Raji (cell line): ENCODE results near the gene DTNBP1.

Experiments used
- POLR2A ChIP-seq: IDR thresholded peaks from 2 replicates; pipeline ENCODE4 v1.6.1; 2011; ENCODE audit warnings: low read depth, low read length, control low read depth; ENCODE audit not compliant: insufficient read depth

The DTNBP1 gene

DNA sequence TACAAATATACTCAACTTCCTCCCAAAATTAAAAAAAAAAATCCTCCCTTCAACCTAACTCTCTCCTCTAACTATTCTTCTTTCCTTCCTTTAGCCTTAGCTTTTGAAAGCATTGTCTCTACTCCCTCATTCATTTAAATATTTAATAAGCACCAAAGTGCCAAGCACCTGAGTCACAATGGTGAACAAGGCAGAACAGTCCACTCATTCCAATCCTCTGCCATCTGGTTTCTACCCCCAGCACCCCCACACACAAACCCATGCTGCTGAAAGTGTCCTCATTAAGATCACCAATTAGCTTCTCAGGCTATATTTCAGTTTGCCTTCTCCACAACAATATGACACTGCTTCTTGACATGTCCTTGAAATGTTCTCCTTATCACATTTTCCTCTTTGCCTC lies 76.3 kb downstream of the DTNBP1 start:
- no peak for TF ChIP-seq POLR2A

DNA sequence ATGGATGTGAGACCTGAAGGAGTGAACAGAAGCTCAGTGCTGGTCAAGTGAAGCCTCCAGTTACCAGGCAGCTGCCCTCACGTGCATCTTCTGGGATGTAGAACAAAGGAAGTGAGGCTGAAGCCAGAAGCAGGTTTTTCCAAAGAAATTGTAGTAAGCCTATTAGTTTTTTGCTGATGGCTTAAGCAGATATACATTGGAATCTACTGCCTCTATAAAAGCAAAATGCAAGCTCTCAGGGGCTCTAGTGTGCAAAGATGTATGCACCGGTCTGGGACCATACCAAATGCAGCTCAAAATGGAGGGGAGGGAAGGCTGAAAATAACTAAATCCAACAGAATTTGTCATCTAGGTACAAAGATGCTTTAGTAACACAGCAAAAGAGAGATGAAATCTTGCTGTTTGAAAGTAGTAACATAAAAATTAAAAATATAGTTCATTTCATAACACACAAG lies 77.0 kb downstream of the DTNBP1 start:
- no peak for TF ChIP-seq POLR2A

GRCh38 chr6:15582499-15582898 lies 80.3 kb downstream of the DTNBP1 start:
- no peak for TF ChIP-seq POLR2A

DNA sequence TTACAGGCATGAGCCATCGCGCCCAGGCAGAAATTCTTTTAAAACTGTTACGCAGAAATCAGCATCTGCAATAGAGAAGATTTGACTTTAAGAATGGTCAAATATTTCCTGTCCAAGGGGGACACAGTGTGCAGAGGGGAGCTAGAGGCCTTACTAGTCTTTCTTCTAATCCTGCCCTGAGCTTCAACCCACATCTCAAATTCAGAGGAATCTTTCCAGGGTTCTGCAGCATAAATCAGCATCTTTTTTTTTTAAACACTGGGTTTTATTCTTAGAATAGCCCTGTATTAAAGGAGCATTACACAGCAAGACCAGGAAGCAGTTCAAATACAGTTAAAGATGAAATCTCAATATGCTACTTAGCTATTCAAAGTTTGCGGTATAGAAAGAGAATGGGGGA lies 81.1 kb downstream of the DTNBP1 start:
- no peak for TF ChIP-seq POLR2A

- TF ChIP-seq POLR2A: no peak
These were observed 82.5 kb downstream of the DTNBP1 start for GRCh38 chr6:15580326-15580725.

DNA sequence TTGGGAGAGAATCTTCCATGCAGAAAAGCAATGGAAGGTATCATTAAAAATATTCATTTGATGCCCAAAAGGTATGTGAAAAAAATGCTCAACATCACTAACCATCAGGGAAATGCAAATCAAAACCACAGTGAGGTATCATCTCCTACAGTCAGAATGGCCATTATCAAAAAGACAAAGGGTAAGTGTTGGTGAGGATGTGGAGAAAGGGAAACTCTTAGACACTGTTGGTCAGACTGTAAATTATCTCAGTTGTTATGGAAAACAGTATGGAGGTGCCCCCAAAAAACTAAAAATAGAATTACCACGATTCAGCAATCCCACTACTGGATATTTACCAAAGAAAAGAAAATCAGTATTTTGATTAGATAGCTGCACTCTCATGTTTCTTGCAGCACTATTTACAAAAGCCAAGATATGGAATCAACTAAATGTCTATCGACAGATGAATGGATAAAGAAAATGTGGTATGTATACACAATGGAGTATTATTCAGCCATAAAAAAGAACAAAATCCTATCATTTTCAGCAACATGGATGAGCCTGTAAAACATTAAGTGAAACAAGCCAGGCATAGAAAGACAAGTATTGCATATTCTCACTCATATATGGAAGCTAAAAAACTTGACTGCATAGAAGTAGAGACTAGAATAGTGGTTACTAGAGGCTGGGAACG lies 84.0 kb downstream of the DTNBP1 start:
- no peak for TF ChIP-seq POLR2A

DNA sequence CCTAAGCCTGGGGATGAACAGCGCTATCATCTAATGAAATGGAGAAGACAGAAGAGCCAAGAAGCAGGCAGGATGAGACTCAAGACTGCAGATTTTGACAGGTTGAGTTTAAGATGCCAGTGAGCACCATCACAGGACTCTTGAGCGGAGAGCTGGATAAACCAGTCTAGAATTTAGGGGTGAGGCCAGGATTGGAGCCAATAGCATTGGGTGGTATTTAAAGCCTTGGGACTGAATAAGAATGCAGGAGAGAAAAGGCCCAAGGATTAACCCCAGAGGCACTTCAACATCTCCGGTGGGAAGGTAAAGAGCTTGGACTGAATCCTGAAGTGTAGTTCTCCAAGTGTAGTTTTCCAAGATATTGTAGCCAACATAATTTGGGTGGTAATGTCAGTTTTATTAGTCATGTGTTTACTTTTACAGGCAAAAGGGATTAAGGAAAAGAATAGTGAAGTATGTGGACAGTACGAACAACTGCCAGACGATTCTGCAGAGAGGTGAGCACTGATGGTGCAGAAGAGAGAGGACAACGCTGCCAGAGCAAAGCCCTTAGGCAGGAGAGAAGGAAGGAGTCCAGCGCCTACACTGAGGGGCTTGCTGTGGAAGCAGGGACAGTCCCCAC lies 85.2 kb downstream of the DTNBP1 start:
- TF ChIP-seq POLR2A: no peak

GRCh38 chr6:15577106-15577505 lies 85.7 kb downstream of the DTNBP1 start:
- TF ChIP-seq POLR2A: no peak

DNA sequence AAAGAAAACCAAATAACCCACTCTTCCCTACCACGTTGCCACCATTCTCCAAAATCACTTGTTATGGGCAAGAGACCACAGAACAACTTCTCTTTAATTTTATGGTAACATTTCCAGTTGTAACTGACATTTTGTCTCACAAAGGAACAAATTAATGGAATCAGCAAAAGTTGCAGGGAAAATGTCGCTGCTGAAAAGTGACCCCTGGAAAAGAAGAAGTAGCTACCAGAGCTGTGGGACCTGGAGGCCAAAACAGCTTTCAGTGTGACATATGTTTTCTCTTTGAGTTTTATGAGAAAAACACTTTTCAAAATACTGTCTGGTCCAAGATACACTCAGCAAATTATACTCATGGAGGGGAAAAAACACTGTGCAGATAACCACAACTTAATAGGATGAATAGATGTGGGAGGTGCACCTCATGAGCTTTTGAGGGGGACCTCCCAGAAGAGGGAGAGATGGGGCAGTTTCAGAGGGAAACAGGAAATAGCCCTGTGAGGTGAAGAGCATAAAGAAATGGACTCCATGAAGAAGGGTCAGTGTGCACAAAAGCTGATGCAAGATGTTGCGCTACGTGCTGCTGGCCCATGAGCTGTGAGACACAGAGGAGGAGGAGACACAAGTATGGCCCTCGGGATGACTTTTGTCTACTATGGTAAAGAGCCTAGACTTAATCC lies 87.3 kb downstream of the DTNBP1 start:
- no peak for TF ChIP-seq POLR2A

- no peak for TF ChIP-seq POLR2A
These were observed 88.3 kb downstream of the DTNBP1 start for GRCh38 chr6:15574486-15574885.

DNA sequence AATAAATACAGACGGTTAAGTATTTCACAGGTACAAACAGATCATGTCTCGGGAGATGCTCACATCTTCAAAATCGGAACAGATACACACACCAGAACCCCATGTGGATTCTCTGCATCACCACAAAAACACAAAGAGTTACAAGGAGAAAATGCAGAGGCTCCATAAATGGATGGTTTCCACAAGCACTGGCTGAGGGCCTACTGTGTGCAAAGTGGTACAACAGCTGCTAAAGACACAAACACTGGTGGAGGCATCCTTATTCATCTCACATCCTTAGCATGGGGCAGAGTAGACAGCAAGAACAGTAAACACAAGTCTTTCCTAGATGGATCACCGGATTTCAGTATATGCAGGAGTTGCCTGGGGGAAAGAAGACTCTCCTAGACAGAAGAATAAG lies 88.8 kb downstream of the DTNBP1 start:
- TF ChIP-seq POLR2A: no peak

DNA sequence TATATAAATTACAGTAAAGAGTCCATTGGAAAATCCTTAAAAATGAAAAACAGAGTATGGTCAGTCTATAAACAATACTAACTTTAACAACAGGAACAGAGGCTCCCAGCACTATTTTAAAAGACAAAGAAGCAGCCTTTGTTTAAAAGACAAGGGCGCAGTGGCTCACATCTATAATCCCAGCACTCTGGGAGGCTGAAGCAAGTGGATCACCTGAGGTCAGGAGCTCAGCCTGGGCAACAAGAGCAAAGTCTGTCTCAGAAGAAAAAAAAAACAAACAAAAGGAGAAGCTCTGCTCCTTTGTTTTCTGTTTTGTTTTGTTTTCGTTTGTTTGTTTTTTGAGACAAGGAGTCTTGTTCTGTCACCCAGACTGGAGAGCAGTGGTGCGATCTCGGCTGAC lies 89.4 kb downstream of the DTNBP1 start:
- no peak for TF ChIP-seq POLR2A

DNA sequence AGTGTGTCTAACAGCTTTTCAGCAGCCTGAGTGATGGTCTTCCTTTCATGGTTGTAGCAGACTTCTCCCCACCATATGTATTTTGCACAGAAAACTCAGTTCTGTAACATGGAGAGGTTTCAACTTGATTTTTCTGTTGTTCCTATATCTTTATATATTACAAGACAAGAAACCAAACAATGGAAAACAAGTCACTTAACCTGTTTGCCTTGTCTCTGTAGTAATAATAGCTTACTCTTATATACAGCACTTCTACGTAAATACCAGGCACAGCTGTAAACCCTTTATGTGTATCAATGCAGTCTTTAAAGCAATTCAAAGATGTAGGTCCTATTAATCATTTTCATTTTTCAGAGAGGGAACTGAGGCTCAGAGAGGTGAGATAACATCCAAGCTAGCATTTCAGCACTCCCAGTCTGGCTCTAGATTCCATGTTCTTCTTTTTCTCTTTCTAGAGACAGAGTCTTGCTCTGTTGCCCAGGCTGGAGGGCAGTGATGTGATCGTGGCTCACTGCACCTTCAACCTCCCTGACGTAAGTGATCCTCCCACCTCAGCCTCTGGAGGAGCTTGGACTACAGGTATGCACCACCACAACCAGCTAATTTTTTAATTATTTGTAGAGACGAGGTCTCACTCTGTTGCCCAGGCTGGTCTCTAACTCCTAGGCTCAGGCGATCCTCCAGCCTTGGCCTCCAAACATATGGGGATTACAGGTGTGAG lies 90.4 kb downstream of the DTNBP1 start:
- no peak for TF ChIP-seq POLR2A

- no peak for TF ChIP-seq POLR2A
These were observed 92.7 kb downstream of the DTNBP1 start for GRCh38 chr6:15570171-15570570.
